H1 (cell line): ENCODE measurements around the gene MEGF9. TPM values are rescaled to one million over a fixed set of nuclear protein-coding genes. Genes with fewer than 3 reads are reported as not detected.

Source experiments
- BCL11A ChIP-seq, 2 experiments: IDR thresholded peaks; one replicate each; pipeline ENCODE4 v1.6.1; 2011; ENCODE audit warnings: low read depth in 2 of 2, low read length in 2 of 2, mild to moderate bottlenecking in 2 of 2
- CBX5 ChIP-seq: fragments of 300-800, 300-1000 bp; sonication (generic); IDR thresholded peaks from 2 replicates; pipeline ENCODE4 v1.7.1; 2016; ENCODE audit warnings: antibody characterized with exemption, low read length, low read depth
- KDM5A ChIP-seq: fragments of 200-600 bp; IDR thresholded peaks from 2 replicates; pipeline ENCODE4 v1.7.1; 2012; ENCODE audit warnings: mild to moderate bottlenecking, low read length, inconsistent platforms, mixed read lengths
- POLR2AphosphoS5 ChIP-seq: IDR thresholded peaks from 2 replicates; pipeline ENCODE4 v1.6.1; 2011; ENCODE audit warnings: low read depth, low read length
- SUZ12 ChIP-seq: fragments of 200-600 bp; sonication (generic); IDR thresholded peaks from 2 replicates; pipeline ENCODE4 v1.6.1; 2012; ENCODE audit warnings: mild to moderate bottlenecking, inconsistent platforms, low read length, moderate library complexity, mixed read lengths
- TAF7 ChIP-seq: optimal IDR thresholded peaks from 2 replicates; pipeline ENCODE3; 2011; ENCODE audit warnings: low read depth, mild to moderate bottlenecking, inconsistent platforms, low read length, moderate library complexity, borderline replicate concordance
- TBP ChIP-seq: IDR thresholded peaks from 2 replicates; pipeline ENCODE4 v1.6.1; 2011; ENCODE audit warnings: low read depth, low read length, improper control_type of control experiment
- polyA plus RNA-seq, 7 experiments: library from polyadenylated mRNA; depleted of rRNA in 3 of 7; stranded (reverse) in 5 of 7; unstranded in 2 of 7; fragments of >200 nt in 5 of 7; fragments of 200-250 nt in 2 of 7; gene quantifications; 1 replicate in 5 of 7; 2 replicates in 1 of 7; 4 replicates in 1 of 7; pipeline versions ENCODE4 v1.2.1 to v1.2.3, GENCODE V29; 2011 to 2013; ENCODE audit warnings: missing spikeins in 2 of 7, mixed read lengths in 2 of 7
- total RNA-seq: library from RNA; stranded (reverse); fragmentation: NEBNext Ultra II Directional; extraction: Animal tissue kit (Norgen Biotek cat#: 25700); gene quantifications from 2 replicates; pipeline ENCODE4 v1.2.1, GENCODE V29; 2021

MEGF9 gene
- total and polyA plus RNA-seq, 2 of the 8 experiments (the other 6 are each of a cell fraction or from before 2014, with no cell fraction given): 0.45 to 1.8 TPM

GRCh38 chr9:120676767-120677402 is 37.4 kb downstream of the MEGF9 start (continued):
- no peak for TF ChIP-seq KDM5A
- no peak for TF ChIP-seq BCL11A (IDR thresholded peaks at IDR 0.05; ENCODE audit: low read depth in 2 of 2, low read length in 2 of 2)
- no peak for TF ChIP-seq TBP
- no peak for TF ChIP-seq TAF7
- no peak for TF ChIP-seq CBX5
- TF ChIP-seq SUZ12: no peak
- TF ChIP-seq POLR2AphosphoS5: no peak
